Cerebellar nuclear complex (tissue), 1 donor: ENCODE data around the gene CSF3R.

Experiments
- DNase-seq, 2 experiments: peaks; one replicate each; lab custom pipeline; 2025; lab: John Stamatoyannopoulos, UW

Gene CSF3R

DNA sequence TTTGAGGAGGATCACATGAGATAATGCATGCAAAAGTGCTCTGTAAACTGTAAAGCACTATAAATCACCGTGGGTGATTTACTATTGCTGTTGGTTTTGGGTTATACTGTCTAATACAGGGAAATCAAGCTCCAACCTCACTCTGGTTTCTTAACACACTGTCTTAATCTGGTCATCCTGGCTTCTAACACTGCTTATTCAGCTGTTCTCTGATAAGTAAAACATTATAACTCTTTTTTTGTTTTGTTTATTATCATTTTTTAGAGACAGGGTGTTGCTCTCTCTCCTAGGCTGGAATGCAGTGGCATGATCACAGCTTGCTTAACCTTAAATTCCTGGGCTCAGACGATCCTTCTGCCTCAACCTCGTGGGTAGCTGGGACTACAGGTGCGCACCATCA is 63.1 kb downstream of the CSF3R start:
- DNase-seq: no peak

DNA sequence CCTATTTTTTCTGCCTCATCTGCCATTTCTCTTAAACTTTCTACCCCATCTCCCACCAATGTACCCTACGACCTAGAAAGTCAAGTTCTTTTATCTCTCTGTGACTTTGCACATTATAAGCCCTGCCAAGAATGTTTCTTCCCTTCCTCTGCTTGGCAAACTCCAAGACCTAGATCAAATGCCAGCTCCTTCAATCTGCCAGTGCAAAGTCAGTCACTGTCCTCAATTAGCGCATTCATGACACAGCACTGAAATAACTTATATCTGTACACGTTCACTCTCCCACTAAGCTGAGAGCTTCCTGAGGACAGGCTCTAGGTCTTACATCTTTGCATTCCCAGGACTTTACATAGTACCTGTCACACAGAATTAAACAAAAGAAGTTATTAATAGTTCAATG is 63.6 kb downstream of the CSF3R start:
- DNase-seq: no peak

DNA sequence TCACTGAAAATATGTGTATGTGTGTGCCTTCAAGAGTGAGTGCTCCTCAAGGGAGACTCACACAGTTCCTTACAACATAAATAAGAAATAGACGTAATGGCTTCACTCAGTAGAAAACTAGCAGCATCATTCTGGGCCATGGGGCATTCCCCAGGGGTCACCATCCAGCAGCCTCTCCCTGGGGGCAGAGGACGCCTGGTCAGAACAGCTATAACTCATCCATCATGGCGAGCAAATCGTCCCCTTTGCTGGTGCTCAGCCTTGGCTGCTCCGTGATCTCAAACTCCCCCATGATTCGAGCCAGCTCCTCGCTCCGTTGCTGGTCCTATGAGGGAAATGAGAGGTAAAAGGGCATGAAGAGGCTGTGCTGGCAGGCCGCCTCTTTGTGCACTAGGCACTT is 64.8 kb downstream of the CSF3R start:
- no peak for DNase-seq
